22Rv1 (cell line): ENCODE data around the gene TGFB1.
A peak's percentile ranks its signal among the peaks of the same experiment; 100 is the strongest.

ENCODE experiments used
- H3K27ac ChIP-seq: fragments of 450-650 bp; 2 replicates; pipeline ENCODE4 v1.5.1; 2017
- CTCF ChIP-seq: fragments of 450-650 bp; IDR thresholded peaks from 2 replicates; pipeline ENCODE4 v1.5.1; 2017; ENCODE audit warnings: mild to moderate bottlenecking
- ZFX ChIP-seq: fragments of 450-650 bp; IDR thresholded peaks from 2 replicates; pipeline ENCODE4 v1.6.1; 2017; ENCODE audit warnings: antibody characterized with exemption, borderline replicate concordance

The TGFB1 gene

GRCh38 chr19:41339936-41340335 is 13.8 kb downstream of the TGFB1 start:
- TF ChIP-seq ZFX (no peak), CTCF (no peak)
- no peak overlapping the region for H3K27ac ChIP-seq

- H3K27ac ChIP-seq: no peak overlapping the region
- TF ChIP-seq CTCF: no peak
Observed at GRCh38 chr19:41335467-41335866, 18.3 kb downstream of the TGFB1 start.

GRCh38 chr19:41334793-41335192 is 18.9 kb downstream of the TGFB1 start:
- no peak overlapping the region for H3K27ac ChIP-seq
- TF ChIP-seq ZFX (no peak), CTCF (no peak)

- no peak overlapping the region for H3K27ac ChIP-seq
Observed at GRCh38 chr19:41332468-41332867, 21.3 kb downstream of the TGFB1 start.

GRCh38 chr19:41332000-41332399 is 21.7 kb downstream of the TGFB1 start:
- TF ChIP-seq CTCF (no peak), ZFX (no peak)
- H3K27ac ChIP-seq: no peak overlapping the region

More at GRCh38 chr19:41332468-41332867, 21.3 kb downstream of the TGFB1 start:
- TF ChIP-seq CTCF: no peak
- TF ChIP-seq ZFX: no peak

GRCh38 chr19:41330946-41331678 is 22.6 kb downstream of the TGFB1 start:
- 0 out of 2 replicates have a peak overlapping the region, but pooled peaks have one; percentile 33 for H3K27ac ChIP-seq
- no peak for TF ChIP-seq CTCF
- no peak for TF ChIP-seq ZFX

GRCh38 chr19:41330481-41330880 is 23.2 kb downstream of the TGFB1 start:
- H3K27ac ChIP-seq: no peak overlapping the region
- TF ChIP-seq ZFX (no peak), CTCF (no peak)
